Cardiac fibroblast (primary cell): Measurements from ENCODE around the gene GNB1.

Source experiments
- DNase-seq, 2 donors: peaks; one replicate each; pipeline versions ENCODE4 v3.0.0 to v3.0.0-alpha.2; 2010; ENCODE audit warnings: low read depth in 2 of 2
- H3K4me3 ChIP-seq, 2 donors: replicated peaks in 1 of 2; 1 replicate in 1 of 2; 2 replicates in 1 of 2; pipeline ENCODE4 v1.5.1; 2011; ENCODE audit warnings: low read depth in 2 of 2, low read length in 2 of 2, mild to moderate bottlenecking in 2 of 2, moderate library complexity in 1 of 2
- TF ChIP-seq, protein P1 (sequence below): IDR thresholded peaks from one replicate; pipeline ENCODE4 v1.5.1; 2011; ENCODE audit warnings: low read depth, mild to moderate bottlenecking, low read length, inconsistent platforms

Gene GNB1

DNA sequence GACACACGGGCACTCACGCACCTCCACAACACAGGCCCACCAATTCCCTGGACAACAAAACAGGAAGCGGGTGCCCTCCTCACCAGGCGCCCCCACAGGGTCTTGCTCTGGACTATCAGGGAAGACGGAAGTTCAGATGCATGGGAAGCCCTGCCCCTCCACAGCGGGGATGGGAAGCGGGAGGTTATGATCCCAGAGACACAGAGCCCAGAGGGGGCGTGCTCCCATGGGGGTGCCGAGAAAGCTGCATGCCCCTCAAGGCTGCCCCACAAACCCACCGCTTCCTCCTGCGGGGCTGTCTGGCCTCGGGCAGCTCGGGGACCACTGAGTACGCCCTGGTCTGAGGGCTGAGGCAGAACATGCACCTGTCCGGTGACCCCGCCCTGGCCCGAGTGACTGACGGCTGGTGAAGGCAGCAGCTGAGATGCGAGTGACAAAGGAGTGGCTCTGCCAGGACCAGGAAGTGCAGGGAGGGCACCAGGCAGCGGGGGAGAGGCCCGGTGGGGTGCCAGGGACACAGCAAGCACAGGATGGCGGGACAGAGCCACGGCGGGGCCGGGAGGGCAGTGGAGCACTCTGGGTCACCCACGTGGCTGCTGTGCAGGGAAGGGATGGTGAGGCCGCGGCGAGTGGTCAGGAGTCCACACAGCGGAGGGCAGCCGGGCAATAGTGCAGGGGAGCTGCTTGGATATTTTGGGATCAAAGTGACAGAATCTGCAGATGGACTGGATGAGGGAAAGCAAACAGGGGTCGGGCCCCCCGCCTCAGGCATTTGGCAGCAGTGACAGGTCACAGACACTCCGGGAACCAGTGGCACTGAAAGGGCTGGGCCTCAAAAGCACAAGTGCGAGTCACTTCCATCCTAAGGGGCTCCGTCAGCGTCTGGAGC is 131.2 kb downstream of the GNB1 start:
- TF ChIP-seq, protein P1, sequence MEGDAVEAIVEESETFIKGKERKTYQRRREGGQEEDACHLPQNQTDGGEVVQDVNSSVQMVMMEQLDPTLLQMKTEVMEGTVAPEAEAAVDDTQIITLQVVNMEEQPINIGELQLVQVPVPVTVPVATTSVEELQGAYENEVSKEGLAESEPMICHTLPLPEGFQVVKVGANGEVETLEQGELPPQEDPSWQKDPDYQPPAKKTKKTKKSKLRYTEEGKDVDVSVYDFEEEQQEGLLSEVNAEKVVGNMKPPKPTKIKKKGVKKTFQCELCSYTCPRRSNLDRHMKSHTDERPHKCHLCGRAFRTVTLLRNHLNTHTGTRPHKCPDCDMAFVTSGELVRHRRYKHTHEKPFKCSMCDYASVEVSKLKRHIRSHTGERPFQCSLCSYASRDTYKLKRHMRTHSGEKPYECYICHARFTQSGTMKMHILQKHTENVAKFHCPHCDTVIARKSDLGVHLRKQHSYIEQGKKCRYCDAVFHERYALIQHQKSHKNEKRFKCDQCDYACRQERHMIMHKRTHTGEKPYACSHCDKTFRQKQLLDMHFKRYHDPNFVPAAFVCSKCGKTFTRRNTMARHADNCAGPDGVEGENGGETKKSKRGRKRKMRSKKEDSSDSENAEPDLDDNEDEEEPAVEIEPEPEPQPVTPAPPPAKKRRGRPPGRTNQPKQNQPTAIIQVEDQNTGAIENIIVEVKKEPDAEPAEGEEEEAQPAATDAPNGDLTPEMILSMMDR, result no peak
- no peak for DNase-seq
- H3K4me3 ChIP-seq, result no peak overlapping the region

DNA sequence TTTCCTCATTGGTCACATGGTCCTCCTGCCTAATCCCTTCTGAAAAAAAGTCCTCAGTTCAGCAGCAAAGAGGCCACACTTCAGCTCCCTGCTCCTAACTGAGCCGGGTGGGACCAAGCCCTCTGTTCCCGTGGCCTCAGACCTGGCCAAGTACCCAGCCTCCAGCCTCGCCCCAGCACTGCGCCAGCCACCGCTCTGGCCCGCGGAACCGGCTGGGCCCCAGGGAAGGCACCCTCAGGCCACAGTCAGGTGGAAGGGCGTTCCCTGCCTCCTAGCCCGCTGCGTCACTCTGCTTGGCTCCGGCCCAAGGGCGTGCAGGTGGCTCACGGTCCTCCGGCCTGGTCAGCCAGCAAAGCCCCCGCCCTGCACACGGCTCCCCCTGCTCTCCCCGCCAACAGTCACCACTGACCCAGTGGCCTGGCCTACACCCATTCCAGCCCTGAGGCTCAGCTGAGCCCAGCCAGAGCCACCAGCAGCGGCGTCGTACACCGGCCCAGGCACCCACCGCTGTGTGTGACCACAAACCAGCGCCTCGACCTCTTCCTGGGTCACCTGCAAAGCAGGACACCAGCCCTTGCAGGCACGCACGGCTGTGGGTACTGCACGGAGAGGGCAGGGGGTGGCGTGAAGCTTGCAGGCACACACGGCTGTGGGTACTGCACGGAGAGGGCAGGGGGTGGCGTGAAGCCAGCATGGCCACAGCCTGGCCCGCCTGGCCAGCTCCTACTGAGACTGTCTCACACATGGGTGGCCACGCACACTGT is 132.0 kb downstream of the GNB1 start:
- TF ChIP-seq, protein P1, result no peak
- no peak for DNase-seq
- H3K4me3 ChIP-seq, result no peak overlapping the region

DNA sequence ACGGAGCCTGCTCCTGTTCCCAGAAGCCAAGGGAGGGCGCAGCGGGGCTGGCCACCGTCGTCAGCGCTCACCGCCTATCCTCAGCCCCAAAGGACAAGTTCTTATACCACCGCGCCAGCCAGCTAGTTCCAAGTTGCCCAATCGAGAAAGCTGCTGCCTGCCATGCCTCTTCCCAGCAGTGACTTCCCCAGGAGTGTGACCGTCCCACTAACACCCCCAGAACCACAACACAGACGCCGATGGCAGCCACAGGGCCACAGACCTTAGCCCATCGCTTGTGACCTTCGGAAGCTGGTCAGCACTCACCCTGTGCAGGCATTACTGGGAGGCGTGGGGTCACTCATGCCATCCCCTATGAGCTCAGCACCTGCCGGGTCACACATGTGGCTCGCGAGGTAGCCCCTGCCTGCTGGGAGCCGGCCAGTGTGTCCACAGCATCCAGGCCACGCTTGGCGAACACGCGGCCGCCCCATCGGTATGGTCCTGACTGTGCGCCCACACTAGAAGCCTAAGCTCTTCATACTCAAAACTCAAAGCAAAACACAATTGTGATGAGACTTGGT is 132.7 kb downstream of the GNB1 start:
- H3K4me3 ChIP-seq, result no peak overlapping the region
- TF ChIP-seq, protein P1, result no peak
- no peak for DNase-seq

DNA sequence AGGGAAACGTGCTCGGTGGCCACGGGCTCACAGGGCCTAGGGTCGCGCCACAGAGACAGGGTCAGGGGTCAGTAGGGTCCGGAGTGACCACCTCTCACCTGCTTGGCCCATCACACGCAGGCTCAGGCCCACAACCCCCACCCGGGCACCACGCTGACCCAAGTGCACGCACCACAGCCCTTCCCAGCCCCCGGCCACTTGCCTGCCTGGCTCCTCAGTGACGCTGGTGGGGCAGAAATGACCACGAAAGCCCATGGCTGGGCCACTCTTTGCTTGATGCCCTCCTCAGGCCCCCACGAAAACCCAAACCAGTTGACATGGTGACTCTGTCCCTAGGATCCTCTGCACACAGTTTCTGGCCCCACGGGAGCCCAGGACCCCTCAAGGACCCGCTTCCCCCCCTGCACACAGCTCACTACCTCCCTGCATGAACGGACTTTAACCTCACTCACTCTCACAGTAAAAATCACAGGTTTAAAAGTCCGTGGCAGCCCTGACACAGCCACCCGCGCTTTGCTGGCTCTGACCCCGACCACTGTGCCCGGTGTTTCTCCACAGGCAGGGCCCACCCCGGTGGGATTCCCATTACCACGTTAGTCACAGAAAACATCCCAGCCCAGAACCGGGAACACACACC is 133.3 kb downstream of the GNB1 start:
- DNase-seq, result no peak
- H3K4me3 ChIP-seq, result no peak overlapping the region
- TF ChIP-seq, protein P1, result no peak

DNA sequence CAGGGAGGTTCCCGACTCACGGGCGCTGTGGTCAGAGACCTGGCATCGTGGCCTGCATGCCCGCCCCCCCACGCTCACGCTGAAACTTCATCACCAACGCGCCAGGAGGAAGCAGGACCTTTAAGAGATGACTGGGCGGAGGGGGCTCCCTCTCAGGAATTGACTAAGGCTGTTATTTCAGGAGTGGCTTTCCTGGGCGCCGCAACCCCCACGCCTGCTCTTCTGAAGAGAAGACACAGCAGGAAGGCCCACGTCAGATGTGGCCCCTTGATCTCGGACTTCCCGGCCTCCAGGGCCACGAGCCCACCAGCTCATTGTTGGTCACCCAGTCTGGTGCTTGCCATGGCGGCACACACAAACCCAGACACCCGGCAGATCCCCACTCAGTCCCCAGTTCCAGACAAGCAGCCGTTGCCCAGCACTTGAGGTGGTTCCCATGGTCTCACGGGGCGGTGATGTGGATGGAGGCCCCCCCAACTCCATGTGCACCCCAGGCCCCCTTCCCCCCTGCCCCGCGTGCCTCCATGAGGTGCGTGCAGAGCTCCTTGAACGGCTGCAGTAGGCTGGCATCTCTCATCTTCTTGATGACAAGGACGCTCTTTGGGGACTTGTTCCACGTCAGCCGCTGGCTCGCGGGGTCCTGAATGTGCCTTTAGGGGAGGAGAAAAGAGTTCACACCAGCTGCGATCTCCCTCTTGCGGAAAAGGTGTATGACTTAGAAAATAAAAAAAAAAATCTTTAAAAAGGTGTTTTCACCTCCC is 134.0 kb downstream of the GNB1 start:
- DNase-seq, result no peak
- TF ChIP-seq, protein P1, result no peak
- H3K4me3 ChIP-seq, result no peak overlapping the region

DNA sequence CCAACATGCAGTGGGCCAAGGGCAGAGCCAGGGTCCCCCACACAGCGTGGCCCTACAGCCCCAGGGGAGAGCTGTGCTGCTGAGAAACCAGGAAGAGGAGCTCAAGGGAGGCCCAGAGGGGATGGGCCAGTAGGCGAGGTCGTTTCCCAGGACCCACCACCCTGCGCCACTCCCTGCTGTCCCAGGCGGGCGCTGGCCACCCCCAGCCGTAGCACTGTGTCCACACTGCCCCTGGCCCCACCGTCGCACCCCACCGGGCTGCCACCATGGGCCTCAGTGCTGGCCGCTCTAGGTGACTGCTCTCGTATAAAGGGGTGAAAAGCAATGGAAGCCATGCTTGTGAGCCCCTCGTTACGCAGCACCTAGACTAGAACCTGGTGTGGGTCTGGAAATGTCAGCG is 135.0 kb downstream of the GNB1 start:
- H3K4me3 ChIP-seq, result no peak overlapping the region
- no peak for DNase-seq
- TF ChIP-seq, protein P1, result no peak
